ENCODE results near the gene BCL2L11. TPM values are rescaled to one million over a fixed set of nuclear protein-coding genes. Genes with fewer than 3 reads are reported as not detected.

The BCL2L11 gene
- total RNA-seq, 1 donor from 2014 or later, result 221 TPM

GRCh38 chr2:111186933-111187332, 66.2 kb downstream of the BCL2L11 start:
- H3K27me3 Mint-ChIP-seq, result no peaks in the 10 kb centered on the region
- H3K4me1 Mint-ChIP-seq, result peaks cover 3% of the 10 kb centered on the region
- ATAC-seq (ENCODE audit: low read depth) (no peak), DNase-seq (no peak)
- intact Hi-C loops (cut with micrococcal nuclease), result no loop called here
- no peak overlapping the region for H3K27ac Mint-ChIP-seq
- H3K9me3 Mint-ChIP-seq, result no peaks in the 10 kb centered on the region
- ChIA-PET POLR2A (interaction anchor here (1.3 to 1.7 kb wide), 3 partner anchors 18 to 33 kb away, joined by 4 read pairs; no protein-coding TSS in a partner anchor), CTCF (no interaction called here)
- no peak overlapping the region for H3K4me3 Mint-ChIP-seq
- H3K36me3 Mint-ChIP-seq (ENCODE audit: low read depth), result no peaks in the 10 kb centered on the region
- TF ChIP-seq CTCF (IDR thresholded peaks at IDR 0.05), result no peak

- H3K27ac Mint-ChIP-seq, result no peak overlapping the region
- no peaks in the 10 kb centered on the region for H3K36me3 Mint-ChIP-seq (ENCODE audit: low read depth)
- no peaks in the 10 kb centered on the region for H3K9me3 Mint-ChIP-seq
- ATAC-seq (ENCODE audit: low read depth) (no peak), DNase-seq (no peak)
- POLR2A ChIA-PET, result interaction anchor here (0.5 to 1.6 kb wide), 3 partner anchors 31 to 220 kb away, joined by 3 to 4 read pairs (median 3); partner anchors contain the start of gene BCL2L11
- CTCF ChIA-PET, result no interaction called here
- TF ChIP-seq CTCF (IDR thresholded peaks at IDR 0.05), result no peak
- H3K27me3 Mint-ChIP-seq, result no peaks in the 10 kb centered on the region
- no peak overlapping the region for H3K4me3 Mint-ChIP-seq
- intact Hi-C loops (cut with micrococcal nuclease), result no loop called here
- peaks cover 3% of the 10 kb centered on the region for H3K4me1 Mint-ChIP-seq
Observed at GRCh38 chr2:111188681-111189080, 68.0 kb downstream of the BCL2L11 start.

- Mint-ChIP-seq H3K9me3 (no peaks in the 10 kb centered on the region), H3K4me1 (peaks cover 3% of the 10 kb centered on the region), H3K27me3 (no peaks in the 10 kb centered on the region), H3K27ac (no peak overlapping the region), H3K36me3 (ENCODE audit: low read depth) (no peaks in the 10 kb centered on the region), H3K4me3 (no peak overlapping the region)
- no peak for ATAC-seq (ENCODE audit: low read depth)
- no peak for DNase-seq
- ChIA-PET POLR2A (interaction anchor here (0.8 kb wide), 1 partner anchor 68 kb away, joined by 3 read pairs; the partner anchor contains the start of gene BCL2L11), CTCF (no interaction called here)
- no peak for TF ChIP-seq CTCF (IDR thresholded peaks at IDR 0.05)
- intact Hi-C loops (cut with micrococcal nuclease), result no loop called here
Observed at GRCh38 chr2:111189106-111189505, 68.4 kb downstream of the BCL2L11 start.

- no peak overlapping the region for H3K4me3 Mint-ChIP-seq
Observed at GRCh38 chr2:111190816-111191540, 70.3 kb downstream of the BCL2L11 start.

More at GRCh38 chr2:111190816-111191540, 70.3 kb downstream of the BCL2L11 start:
- Mint-ChIP-seq H3K4me1 (peaks cover 17% of the 10 kb centered on the region), H3K27me3 (no peaks in the 10 kb centered on the region), H3K27ac (no peak overlapping the region), H3K36me3 (ENCODE audit: low read depth) (no peaks in the 10 kb centered on the region), H3K9me3 (no peaks in the 10 kb centered on the region)
- TF ChIP-seq CTCF (IDR thresholded peaks at IDR 0.05), result no peak
- ATAC-seq (ENCODE audit: low read depth), result no peak
- ChIA-PET POLR2A (interaction anchor here (1.2 to 1.5 kb wide), 2 partner anchors 34 to 36 kb away, joined by 3 read pairs; no protein-coding TSS in a partner anchor), CTCF (no interaction called here)
- DNase-seq, result no peak
- intact Hi-C loops (cut with micrococcal nuclease), result no loop called here

Data from activated B cell treated with CpG ODN at 0.5 μM for 24 hours (primary cell).